SK-N-SH treated with all-trans-retinoic acid at 6 μM for 48 hours (cell line): ENCODE data around the gene FES.

Experiments used
- CSDC2 ChIP-seq: fragments of 250-450 bp; sonication (Bioruptor Pico); IDR thresholded peaks from 2 replicates; pipeline ENCODE4 v1.5.0; 2020; ENCODE audit warnings: mild to moderate bottlenecking, moderate library complexity
- GLIS3 ChIP-seq: fragments of 250-450 bp; sonication (Bioruptor Pico); IDR thresholded peaks from 2 replicates; pipeline ENCODE4 v1.5.0; 2020; ENCODE audit warnings: mild to moderate bottlenecking, moderate library complexity
- ISL1 ChIP-seq: fragments of 250-450 bp; sonication (Bioruptor Pico); IDR thresholded peaks from 2 replicates; pipeline ENCODE4 v2.1.2; 2022; ENCODE audit warnings: mild to moderate bottlenecking, moderate library complexity
- PPARA ChIP-seq: fragments of 250-450 bp; sonication (Bioruptor Pico); IDR thresholded peaks from 2 replicates; pipeline ENCODE4 v1.5.0; 2020; ENCODE audit warnings: mild to moderate bottlenecking, borderline replicate concordance
- TOX ChIP-seq: fragments of 250-450 bp; sonication (Bioruptor Pico); IDR thresholded peaks from 2 replicates; pipeline ENCODE4 v1.8.0; 2021; ENCODE audit warnings: mild to moderate bottlenecking, moderate library complexity, borderline replicate concordance
- ZC3H10 ChIP-seq: fragments of 250-450 bp; sonication (Bioruptor Pico); IDR thresholded peaks from 2 replicates; pipeline ENCODE4 v1.5.1; 2021; ENCODE audit warnings: mild to moderate bottlenecking, moderate library complexity
- ZFP30 ChIP-seq: fragments of 450-650 bp; formaldehyde crosslinking; IDR thresholded peaks from 2 replicates; pipeline ENCODE4 v1.5.0; 2022; ENCODE audit warnings: mild to moderate bottlenecking, moderate library complexity
- ZNF565 ChIP-seq: fragments of 450-650 bp; formaldehyde crosslinking; conservative IDR thresholded peaks from 2 replicates; pipeline ENCODE4 v1.5.0; 2020; ENCODE audit warnings: low read depth, mild to moderate bottlenecking, moderate library complexity
- ZNF70 ChIP-seq: fragments of 450-650 bp; formaldehyde crosslinking; IDR thresholded peaks from 2 replicates; pipeline ENCODE4 v1.5.0; 2020; ENCODE audit warnings: mild to moderate bottlenecking, moderate library complexity
- TF ChIP-seq, protein P1 (sequence below): fragments of 250-450 bp; sonication (Bioruptor Pico); IDR thresholded peaks from 2 replicates; pipeline ENCODE4 v1.8.0; 2020; ENCODE audit warnings: mild to moderate bottlenecking, moderate library complexity, borderline replicate concordance
- TF ChIP-seq, protein P2 (sequence below): fragments of 250-450 bp; sonication (Bioruptor Pico); IDR thresholded peaks from 2 replicates; pipeline ENCODE4 v1.5.1; 2020; ENCODE audit warnings: low read depth, mild to moderate bottlenecking, moderate library complexity
- TF ChIP-seq, protein P3 (sequence below): fragments of 250-450 bp; sonication (Bioruptor Pico); IDR thresholded peaks from 2 replicates; pipeline ENCODE4 v1.8.0; 2021; ENCODE audit warnings: low read depth, mild to moderate bottlenecking, moderate library complexity, borderline replicate concordance

DNA sequence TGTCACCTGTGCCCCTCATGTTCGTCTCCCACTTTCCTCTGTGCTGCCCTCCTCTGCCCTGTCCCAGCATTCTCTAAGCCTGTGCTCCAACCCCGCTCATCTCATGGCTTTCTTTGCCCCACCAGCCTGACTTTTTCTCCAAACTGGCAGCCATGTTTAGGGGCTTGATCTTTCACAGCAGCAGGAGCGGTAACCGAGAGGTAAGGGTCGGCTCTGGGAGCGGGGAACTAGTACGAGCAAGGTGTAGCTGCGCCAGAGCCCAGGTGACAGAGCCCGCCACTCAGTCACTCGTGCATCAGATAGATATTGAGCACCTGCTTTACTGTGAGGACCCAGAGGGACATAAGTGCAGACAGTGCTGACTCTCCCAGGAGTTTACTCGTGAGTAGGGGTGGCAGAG, 32.2 kb downstream of the FES start:
- TF ChIP-seq ISL1 (CRISPR knock-in tag) (no peak), ZFP30 (no peak), TOX (no peak), ZNF70 (no peak), ZC3H10 (CRISPR knock-in tag) (no peak), PPARA (CRISPR knock-in tag) (no peak), GLIS3 (CRISPR knock-in tag) (no peak), CSDC2 (no peak), ZNF565 (CRISPR knock-in tag) (no peak)
- TF ChIP-seq, protein P1, sequence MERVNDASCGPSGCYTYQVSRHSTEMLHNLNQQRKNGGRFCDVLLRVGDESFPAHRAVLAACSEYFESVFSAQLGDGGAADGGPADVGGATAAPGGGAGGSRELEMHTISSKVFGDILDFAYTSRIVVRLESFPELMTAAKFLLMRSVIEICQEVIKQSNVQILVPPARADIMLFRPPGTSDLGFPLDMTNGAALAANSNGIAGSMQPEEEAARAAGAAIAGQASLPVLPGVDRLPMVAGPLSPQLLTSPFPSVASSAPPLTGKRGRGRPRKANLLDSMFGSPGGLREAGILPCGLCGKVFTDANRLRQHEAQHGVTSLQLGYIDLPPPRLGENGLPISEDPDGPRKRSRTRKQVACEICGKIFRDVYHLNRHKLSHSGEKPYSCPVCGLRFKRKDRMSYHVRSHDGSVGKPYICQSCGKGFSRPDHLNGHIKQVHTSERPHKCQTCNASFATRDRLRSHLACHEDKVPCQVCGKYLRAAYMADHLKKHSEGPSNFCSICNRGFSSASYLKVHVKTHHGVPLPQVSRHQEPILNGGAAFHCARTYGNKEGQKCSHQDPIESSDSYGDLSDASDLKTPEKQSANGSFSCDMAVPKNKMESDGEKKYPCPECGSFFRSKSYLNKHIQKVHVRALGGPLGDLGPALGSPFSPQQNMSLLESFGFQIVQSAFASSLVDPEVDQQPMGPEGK, result no peak
- TF ChIP-seq, protein P2, sequence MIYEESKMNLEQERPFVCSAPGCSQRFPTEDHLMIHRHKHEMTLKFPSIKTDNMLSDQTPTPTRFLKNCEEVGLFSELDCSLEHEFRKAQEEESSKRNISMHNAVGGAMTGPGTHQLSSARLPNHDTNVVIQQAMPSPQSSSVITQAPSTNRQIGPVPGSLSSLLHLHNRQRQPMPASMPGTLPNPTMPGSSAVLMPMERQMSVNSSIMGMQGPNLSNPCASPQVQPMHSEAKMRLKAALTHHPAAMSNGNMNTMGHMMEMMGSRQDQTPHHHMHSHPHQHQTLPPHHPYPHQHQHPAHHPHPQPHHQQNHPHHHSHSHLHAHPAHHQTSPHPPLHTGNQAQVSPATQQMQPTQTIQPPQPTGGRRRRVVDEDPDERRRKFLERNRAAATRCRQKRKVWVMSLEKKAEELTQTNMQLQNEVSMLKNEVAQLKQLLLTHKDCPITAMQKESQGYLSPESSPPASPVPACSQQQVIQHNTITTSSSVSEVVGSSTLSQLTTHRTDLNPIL, result no peak
- TF ChIP-seq, protein P3, sequence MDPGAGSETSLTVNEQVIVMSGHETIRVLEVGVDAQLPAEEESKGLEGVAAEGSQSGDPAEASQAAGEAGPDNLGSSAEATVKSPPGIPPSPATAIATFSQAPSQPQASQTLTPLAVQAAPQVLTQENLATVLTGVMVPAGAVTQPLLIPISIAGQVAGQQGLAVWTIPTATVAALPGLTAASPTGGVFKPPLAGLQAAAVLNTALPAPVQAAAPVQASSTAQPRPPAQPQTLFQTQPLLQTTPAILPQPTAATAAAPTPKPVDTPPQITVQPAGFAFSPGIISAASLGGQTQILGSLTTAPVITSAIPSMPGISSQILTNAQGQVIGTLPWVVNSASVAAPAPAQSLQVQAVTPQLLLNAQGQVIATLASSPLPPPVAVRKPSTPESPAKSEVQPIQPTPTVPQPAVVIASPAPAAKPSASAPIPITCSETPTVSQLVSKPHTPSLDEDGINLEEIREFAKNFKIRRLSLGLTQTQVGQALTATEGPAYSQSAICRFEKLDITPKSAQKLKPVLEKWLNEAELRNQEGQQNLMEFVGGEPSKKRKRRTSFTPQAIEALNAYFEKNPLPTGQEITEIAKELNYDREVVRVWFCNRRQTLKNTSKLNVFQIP (CRISPR knock-in tag), result no peak
